Osteoblast (primary cell): ENCODE data around the gene WDR83. TPM values are rescaled to one million over a fixed set of nuclear protein-coding genes. Genes with fewer than 3 reads are reported as not detected.

Source experiments
- DNase-seq: peaks from one replicate; pipeline ENCODE4 v3.0.0; 2011; ENCODE audit warnings: low spot score, mixed read lengths; ENCODE audit not compliant: insufficient read length; ENCODE audit errors: missing footprints
- H2AFZ ChIP-seq: 2 replicates; pipeline ENCODE4 v1.6.0; 2011; ENCODE audit warnings: mild to moderate bottlenecking, low read length
- H3K27ac ChIP-seq: 2 replicates; pipeline ENCODE4 v1.5.1; 2011; ENCODE audit warnings: mild to moderate bottlenecking, low read depth, low read length, moderate library complexity
- H3K27me3 ChIP-seq: 2 replicates; pipeline ENCODE4 v1.6.0; 2012; ENCODE audit warnings: mild to moderate bottlenecking, control low read depth, inconsistent platforms, low read length, moderate library complexity; ENCODE audit not compliant: insufficient read depth
- H3K36me3 ChIP-seq: 2 replicates; pipeline ENCODE4 v1.5.1; 2011; ENCODE audit warnings: mild to moderate bottlenecking, low read length, control low read depth, moderate library complexity; ENCODE audit not compliant: insufficient read depth
- H3K4me1 ChIP-seq: 2 replicates; pipeline ENCODE4 v1.5.1; 2011; ENCODE audit warnings: mild to moderate bottlenecking, low read length, control low read depth, moderate library complexity; ENCODE audit not compliant: insufficient read depth
- H3K4me2 ChIP-seq: 2 replicates; pipeline ENCODE4 v1.6.0; 2011; ENCODE audit warnings: mild to moderate bottlenecking, low read length; ENCODE audit not compliant: insufficient read depth
- H3K4me3 ChIP-seq: fragments of 200-600 bp; sonication (generic); 3 replicates; pipeline ENCODE4 v1.5.1; 2012; ENCODE audit warnings: mild to moderate bottlenecking, low read length, inconsistent platforms; ENCODE audit not compliant: insufficient read depth
- H3K79me2 ChIP-seq: 2 replicates; pipeline ENCODE4 v1.6.0; 2012; ENCODE audit warnings: mild to moderate bottlenecking, low read length, control low read depth, inconsistent platforms; ENCODE audit not compliant: insufficient read depth
- H3K9me3 ChIP-seq: 2 replicates; pipeline ENCODE4 v1.5.1; 2011; ENCODE audit warnings: low read depth, low read length, control low read depth
- H4K20me1 ChIP-seq: 2 replicates; pipeline ENCODE4 v1.6.0; 2012; ENCODE audit warnings: mild to moderate bottlenecking, low read length, control low read depth; ENCODE audit not compliant: insufficient read depth
- total RNA-seq: library from RNA; depleted of rRNA; stranded (reverse); fragments of >200 nt; gene quantifications from 2 replicates; pipeline ENCODE4 v1.2.3, GENCODE V29; 2012
- TF ChIP-seq, protein P1 (sequence below): IDR thresholded peaks from 2 replicates; pipeline ENCODE4 v1.5.1; 2011; ENCODE audit warnings: mild to moderate bottlenecking, low read depth, low read length, moderate library complexity; ENCODE audit errors: extremely low read depth

Gene WDR83
- total RNA-seq, 1 donor, result 8.0 TPM

DNA sequence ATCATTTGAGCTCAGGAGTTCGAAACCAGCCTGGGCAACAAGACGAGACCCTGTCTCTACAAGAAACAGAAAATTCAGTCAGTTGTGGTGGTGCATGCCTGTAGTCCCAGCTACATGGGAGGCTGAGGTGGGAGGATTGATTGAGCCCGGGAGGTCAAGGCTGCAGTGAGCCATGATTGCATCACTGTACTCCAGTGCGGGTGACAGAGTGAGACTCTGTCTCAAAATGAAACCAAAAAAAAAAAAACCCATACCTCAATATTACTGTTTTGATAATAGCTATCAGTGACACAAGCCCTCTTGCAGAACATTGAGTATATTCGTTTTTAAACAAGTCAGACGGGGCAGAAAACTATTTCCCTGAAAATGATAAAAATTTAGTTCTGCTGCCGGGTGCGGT, 39.6 kb upstream of the WDR83 start:
- no peaks in the 10 kb centered on the region for H3K27me3 ChIP-seq
- peaks cover 36% of the 10 kb centered on the region for H3K9me3 ChIP-seq
- peaks cover 14% of the 10 kb centered on the region for H3K79me2 ChIP-seq
- H2AFZ ChIP-seq, result no peak overlapping the region
- peaks cover 74% of the 10 kb centered on the region for H3K36me3 ChIP-seq
- H3K4me3 ChIP-seq, result no peak overlapping the region
- peak; percentile 36 for DNase-seq
- H3K27ac ChIP-seq, result no peak overlapping the region
- TF ChIP-seq, protein P1, sequence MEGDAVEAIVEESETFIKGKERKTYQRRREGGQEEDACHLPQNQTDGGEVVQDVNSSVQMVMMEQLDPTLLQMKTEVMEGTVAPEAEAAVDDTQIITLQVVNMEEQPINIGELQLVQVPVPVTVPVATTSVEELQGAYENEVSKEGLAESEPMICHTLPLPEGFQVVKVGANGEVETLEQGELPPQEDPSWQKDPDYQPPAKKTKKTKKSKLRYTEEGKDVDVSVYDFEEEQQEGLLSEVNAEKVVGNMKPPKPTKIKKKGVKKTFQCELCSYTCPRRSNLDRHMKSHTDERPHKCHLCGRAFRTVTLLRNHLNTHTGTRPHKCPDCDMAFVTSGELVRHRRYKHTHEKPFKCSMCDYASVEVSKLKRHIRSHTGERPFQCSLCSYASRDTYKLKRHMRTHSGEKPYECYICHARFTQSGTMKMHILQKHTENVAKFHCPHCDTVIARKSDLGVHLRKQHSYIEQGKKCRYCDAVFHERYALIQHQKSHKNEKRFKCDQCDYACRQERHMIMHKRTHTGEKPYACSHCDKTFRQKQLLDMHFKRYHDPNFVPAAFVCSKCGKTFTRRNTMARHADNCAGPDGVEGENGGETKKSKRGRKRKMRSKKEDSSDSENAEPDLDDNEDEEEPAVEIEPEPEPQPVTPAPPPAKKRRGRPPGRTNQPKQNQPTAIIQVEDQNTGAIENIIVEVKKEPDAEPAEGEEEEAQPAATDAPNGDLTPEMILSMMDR, result no peak
- H3K4me2 ChIP-seq, result no peak overlapping the region
- H3K4me1 ChIP-seq, result no peaks in the 10 kb centered on the region
- no peaks in the 10 kb centered on the region for H4K20me1 ChIP-seq

DNA sequence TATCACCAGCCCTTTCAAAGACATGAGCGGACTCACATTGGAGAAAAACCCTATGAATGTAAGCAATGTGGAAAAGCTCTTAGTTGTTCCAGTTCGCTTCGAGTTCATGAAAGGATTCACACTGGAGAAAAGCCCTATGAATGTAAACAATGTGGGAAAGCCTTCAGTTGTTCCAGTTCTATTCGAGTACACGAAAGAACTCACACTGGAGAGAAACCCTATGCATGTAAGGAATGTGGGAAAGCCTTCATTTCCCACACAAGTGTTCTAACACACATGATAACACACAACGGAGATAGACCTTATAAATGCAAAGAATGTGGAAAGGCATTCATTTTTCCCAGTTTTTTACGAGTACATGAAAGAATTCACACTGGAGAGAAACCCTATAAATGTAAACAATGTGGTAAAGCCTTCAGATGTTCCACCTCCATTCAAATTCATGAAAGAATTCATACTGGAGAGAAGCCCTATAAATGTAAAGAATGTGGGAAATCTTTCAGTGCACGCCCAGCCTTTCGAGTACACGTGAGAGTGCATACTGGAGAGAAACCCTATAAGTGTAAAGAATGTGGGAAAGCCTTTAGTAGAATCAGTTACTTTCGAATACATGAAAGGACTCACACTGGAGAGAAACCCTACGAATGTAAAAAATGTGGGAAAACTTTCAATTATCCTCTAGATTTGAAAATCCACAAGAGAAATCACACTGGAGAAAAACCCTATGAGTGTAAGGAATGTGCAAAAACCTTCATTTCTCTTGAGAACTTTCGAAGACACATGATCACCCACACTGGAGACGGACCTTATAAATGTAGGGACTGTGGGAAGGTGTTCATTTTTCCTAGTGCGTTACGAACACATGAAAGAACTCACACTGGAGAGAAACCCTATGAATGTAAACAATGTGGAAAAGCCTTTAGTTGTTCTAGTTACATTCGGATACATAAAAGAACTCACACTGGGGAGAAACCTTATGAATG, 38.3 kb upstream of the WDR83 start:
- Histone ChIP-seq H3K27ac (no peak overlapping the region), H2AFZ (no peak overlapping the region), H4K20me1 (no peaks in the 10 kb centered on the region), H3K79me2 (peaks cover 3% of the 10 kb centered on the region), H3K4me2 (no peak overlapping the region), H3K27me3 (no peaks in the 10 kb centered on the region), H3K4me1 (no peaks in the 10 kb centered on the region), H3K9me3 (peaks cover 38% of the 10 kb centered on the region), H3K4me3 (peak overlapping the region; percentile 1), H3K36me3 (peaks cover 72% of the 10 kb centered on the region)
- DNase-seq, result peak; percentile 14
- TF ChIP-seq, protein P1, result no peak

DNA sequence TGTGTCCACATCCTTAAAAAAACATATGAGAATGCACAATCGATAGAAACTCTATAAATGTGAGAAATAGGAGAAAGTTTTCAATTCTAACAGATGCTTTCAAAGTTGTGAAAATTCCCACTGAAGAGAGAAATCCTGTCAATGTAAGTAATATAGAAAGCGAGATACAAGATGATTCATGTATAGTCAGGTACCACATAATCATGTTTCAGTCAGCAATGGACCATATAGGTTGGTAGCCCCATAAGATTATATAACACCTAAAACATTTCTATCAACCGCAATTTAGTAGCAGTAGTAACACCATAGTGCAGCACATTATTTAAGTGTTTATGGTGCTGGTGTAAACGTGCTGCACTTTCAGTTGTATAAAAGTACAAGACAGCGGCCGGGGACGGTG, 37.4 kb upstream of the WDR83 start:
- no peaks in the 10 kb centered on the region for H4K20me1 ChIP-seq
- peaks cover 39% of the 10 kb centered on the region for H3K9me3 ChIP-seq
- H3K4me3 ChIP-seq, result no peak overlapping the region
- H2AFZ ChIP-seq, result no peak overlapping the region
- H3K4me1 ChIP-seq, result no peaks in the 10 kb centered on the region
- H3K27ac ChIP-seq, result no peak overlapping the region
- H3K79me2 ChIP-seq, result no peaks in the 10 kb centered on the region
- TF ChIP-seq, protein P1, result no peak
- H3K36me3 ChIP-seq, result peaks cover 64% of the 10 kb centered on the region
- no peak for DNase-seq
- no peaks in the 10 kb centered on the region for H3K27me3 ChIP-seq
- H3K4me2 ChIP-seq, result no peak overlapping the region

DNA sequence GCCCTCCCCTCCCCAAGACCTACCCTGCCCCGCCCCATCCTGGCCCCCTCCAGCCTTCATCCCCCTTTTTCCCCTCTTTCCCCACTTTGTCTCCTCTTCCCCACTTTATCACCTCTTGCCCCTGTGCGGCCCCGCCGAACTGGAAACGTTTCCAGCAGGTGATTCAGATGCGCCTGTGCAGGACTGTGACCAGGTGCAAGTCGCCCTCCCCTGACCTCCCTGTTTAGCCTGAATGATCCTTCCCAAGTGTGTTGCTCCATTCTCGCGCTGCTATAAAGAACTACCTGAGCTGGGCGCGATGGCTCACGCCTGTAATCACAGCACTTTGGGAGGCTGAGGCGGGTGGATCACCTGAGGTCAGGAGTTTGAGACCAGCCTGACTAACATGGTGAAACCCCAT, 30.0 kb upstream of the WDR83 start:
- Histone ChIP-seq H3K27me3 (no peaks in the 10 kb centered on the region), H3K36me3 (no peaks in the 10 kb centered on the region), H3K79me2 (no peaks in the 10 kb centered on the region), H2AFZ (no peak overlapping the region), H3K4me2 (no peak overlapping the region), H3K27ac (no peak overlapping the region), H3K9me3 (peaks cover 2% of the 10 kb centered on the region), H3K4me3 (no peak overlapping the region), H4K20me1 (no peaks in the 10 kb centered on the region), H3K4me1 (no peaks in the 10 kb centered on the region)
- TF ChIP-seq, protein P1, result no peak
- DNase-seq, result peak; percentile 31
